ENCODE results near the gene NEK3.

The NEK3 gene

DNA sequence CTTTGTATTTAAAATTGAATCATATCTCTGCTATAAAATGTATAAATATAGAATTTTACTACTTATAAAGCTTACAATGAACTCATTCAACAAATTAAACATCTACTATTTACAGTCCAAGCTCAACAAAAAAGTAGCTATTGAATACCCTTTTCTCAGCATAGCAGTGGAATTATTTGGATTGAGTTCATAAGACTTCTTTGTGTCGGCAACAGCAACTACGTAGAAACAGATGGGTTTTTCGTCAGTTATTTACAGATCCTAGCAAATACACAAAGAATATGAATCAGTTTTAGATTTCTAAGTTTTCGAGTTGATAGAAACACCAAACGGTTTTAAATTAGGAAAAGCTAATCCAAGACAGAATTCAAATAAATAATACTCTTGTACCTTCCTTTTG, 10.4 kb upstream of the NEK3 start:
- DNase-seq, result no peak

DNA sequence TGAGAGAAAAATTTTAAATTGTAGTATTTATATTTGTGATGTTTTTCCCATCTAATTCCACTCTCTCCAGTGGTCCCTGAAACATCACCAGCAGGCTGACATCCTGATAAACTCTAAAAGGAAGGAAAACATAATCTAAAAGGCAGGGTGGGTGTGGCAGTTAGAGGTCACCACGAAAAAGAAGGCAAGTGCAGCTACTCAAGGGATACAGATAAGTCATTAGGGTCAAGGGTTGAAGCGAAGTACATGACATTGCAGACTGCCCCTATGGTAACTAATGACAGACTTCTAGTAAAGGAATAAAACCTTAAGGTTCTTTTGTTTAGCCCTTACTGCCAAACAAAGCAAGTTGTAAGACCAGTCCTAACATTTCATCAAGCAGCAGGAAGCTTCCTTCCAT, 6.0 kb upstream of the NEK3 start:
- no peak for DNase-seq

DNA sequence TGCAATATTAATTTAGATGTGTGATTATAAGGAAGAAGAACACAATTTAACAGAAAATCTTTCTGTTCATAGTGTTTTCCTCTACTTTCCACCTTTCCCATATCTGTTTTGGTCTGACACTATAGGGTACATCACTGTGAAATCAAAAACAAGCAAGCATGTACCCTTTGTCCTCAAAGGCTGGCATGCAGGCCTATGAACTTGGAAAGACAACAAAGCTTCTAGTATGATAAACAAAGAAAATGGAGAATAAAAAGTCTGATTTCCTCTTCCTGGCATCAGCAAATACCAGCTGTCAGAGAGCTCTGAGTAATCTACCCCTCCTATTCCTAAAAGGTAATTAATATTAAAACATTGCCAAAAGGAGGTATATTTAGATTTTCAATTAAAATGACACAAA, 5.6 kb upstream of the NEK3 start:
- DNase-seq, result no peak

DNA sequence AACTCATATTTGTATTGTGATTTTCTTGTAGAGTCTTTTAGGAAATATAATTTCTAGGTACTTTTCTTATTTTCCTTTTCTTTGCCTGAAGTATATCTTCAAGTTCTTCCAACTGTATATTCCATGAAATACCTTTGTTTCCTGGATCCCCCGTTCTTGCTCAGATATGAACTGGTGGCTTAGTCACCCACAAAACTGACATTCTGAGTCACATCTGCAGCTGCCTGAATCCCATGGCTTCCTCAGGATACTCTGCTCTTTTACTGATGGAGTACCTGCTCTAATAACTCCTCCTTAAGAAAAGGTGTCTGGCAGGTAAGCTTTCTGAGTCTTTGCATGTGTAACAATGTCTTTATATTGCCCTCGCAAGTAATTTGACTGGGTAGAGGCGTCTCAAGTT, 4.5 kb upstream of the NEK3 start:
- peak; percentile 2 for DNase-seq

DNA sequence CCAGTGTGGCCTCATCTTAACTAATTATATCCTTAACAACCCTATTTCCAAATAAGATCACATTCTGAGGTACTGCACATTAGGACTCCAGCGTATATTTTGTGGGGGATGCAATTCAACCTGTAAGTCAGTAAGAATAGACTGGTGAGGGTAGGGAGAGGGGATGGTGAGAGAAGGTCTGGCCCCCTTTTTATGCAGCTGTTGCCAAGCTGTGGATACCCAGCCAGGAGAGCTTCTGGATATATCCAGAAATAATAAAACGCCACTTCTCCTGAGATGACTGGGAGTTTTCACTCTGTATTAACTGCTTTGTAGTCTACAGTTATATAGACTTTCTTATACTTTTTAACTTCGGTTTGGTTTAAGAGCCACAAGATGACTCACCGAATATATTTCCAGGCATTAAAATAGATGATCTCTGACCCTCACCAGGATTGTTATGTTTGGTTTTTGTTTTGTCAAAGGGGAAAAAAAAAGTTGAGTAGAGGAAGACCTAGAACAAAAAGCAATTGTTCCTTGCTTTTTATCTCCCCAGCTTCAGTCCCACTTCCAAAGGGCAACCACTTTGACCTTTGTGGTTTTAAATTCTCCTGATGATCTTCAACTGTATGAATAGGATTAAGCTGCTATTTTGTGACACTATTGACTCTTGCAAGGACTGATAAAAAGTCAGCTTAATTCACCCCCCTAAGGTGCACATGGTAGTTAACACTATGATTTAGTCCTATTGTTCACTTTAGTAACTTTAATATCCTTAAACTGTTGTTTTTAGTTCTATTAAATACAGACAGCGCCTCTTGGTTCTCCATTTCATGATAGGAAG, 3.1 kb upstream of the NEK3 start:
- peak; percentile 16 for DNase-seq

DNA sequence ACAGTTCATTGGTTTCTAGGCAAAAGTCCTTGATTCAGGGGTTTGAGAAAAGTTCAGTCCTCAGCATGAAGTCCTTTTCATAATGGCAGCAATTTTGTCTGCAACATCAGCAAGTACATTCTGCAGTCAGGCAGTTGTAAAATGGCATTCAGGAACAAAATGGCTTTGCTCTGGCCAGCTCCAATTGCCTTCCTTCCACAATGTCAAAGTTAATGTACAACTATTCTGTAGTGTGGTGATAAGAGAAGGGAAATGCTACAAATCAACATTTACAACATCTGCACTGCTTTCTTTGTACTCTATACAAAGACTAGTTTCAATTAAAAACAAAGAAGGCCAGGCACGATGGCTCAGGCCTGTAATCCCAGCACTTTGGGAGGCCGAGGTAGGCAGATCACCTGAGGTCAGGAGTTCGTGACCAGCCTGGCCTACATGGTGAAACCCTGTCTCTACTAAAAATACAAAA, 1.8 kb upstream of the NEK3 start:
- no peak for DNase-seq

DNA sequence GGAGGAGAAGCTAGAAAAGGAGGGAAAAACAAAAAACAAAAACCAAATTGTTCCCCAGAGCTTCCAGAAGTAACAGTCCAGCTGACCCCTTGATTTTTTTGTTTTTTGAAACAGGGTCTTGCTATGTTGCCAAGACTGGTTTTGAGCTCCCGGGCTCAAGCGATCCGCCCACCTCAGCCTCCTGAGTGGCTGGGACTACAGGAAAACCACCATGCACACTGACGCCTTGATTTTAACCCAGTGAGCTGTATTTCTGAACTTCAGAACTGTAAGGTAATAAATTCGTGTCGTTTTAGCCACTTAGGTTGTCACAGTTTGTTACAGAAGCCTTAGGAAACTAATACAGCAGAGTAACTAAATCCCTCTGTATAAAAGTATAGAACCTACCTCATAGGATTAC, 1.1 kb upstream of the NEK3 start:
- no peak for DNase-seq

DNA sequence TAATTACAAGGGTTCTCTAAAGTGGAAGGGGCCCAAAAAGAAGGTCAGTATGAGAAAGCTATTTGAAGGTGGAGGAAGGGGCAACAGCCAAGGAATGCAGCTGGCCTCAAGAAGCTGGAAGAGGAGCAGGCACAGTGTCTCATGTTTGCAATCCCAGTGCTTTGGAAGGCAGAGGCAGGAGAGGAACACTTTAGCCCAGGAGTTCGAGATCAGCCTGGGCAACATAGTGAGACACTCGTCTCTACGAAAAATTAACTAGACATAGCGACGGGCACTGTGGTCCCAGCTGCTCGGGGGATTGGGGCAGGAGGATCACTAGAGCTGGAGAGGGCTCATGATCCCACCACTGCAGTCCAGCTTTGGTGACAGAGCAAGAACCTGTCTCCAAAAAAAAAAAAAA, 656 bp upstream of the NEK3 start:
- DNase-seq, result no peak

DNA sequence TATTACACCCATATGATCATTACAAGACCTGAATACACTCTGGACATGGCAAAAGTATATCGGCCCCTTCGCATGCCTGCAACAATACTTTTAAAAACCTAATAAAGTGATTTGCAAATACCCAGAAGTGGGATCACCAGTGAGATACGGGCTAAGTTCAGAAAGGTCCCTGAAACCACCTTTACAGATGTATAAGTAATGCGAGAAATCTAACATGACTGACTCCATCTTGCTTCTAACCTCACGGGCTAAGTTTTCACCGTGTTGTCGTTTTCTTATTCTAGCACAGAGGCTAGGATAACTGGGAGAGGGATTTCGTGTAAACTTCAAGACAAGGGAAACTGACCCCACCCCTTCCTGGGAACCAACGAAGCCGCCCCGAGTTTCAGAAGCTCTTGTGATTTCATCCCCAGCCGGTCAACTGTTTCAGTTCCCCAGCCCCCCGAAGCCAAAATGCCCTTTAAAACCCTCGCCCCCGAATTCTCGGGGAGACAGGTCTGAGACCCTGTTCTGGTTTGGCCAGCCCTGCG, 703 bp downstream of the NEK3 start:
- peak; percentile 52 for DNase-seq

DNA sequence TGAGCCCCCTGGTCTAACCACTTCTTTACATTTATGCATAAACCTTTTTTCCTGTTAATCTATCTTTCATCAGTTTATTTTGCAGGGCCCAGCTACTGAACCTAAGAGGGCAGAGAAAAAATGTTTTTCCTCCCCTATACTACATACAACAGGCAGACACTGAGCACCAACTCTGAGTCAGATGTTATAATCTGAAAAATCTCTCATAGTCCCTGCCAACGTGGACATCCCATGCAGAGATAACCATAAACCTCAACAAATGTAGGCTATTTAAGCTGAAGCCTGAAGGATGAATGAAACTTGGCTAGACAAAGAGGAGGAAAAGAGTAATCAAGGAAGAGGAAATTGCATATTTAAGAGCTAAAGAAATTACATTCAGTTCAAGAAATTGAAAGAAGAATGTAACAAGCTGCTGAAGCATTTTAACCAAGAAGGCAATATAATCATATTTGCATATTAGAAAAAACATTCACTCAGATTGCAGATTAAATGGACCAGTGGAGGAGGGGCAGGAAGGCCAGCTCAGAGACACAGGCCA, 2.6 kb downstream of the NEK3 start:
- DNase-seq, result peak; percentile 21

DNA sequence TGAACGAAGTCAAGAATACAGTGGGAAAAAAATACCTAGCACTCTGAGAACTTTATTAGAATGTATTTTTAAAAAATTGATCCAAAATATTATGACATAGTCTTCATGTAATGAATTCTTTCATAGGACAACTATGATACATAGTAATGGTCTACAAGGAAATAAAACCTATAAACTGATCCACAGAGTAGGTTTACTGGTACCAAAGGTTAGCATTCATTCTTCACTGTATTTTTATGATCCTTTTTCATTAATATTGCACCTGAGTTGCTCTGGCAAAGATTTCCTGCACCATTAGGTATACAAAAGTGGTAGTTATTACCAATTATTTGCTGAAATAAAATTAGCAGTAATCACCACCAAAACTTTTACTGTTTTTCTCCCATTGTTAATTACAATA, 4.2 kb downstream of the NEK3 start:
- no peak for DNase-seq

DNA sequence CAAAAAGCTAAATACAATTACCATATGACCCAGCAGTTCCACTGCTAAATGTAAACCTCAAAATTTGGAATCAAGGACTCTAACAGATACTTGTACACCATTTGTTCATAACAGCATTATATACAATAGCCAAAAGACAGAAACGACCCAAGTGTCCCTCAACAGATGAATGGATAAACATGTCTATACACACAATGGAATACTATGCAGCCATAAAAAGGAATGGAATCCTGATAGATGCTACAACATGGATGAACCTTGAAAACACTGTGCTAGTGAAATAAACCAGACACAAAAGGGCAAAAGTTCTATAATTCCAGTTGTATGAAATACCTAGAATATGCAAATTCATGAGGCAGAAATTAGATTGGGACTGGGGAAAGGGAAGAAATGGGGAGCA, 12.2 kb downstream of the NEK3 start:
- DNase-seq, result no peak

DNA sequence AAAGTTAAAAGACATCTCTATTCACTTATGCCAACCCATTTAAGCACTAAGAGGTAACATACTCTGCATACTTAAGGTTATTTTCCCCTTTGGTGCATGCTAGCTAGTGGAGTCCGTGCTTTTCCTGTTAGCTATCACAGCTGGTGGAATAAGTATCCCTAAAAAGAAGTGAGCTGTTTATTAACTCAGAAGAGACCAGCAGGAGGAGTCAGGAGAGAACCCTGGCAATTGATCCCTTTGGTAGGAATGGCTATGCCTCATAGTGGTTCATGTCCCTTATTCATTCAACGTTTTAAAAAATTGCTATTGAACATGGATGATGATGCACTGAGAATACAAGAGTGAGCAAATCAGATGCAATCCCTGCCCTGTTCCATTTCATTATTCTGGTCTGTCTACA, 18.1 kb downstream of the NEK3 start:
- DNase-seq, result no peak

DNA sequence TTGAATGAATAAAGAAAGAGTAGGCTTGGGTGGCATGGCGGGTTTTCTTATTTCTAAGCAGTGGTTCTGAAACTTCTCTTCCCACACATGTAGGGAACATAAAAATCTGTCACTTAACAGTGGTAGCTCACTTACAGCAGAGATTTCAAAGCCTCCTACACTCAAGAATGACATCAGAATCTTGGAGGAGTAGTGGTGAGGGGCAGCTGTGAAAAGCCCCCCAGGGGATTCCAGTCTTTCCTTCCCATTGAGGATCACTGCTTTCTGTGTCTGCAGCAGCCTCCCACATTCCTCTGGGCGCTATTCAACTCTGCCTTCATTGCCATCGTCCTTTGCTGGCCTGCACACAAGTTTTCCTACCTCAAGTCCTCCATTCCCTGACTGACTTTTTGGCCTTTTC, 21.9 kb downstream of the NEK3 start:
- DNase-seq, result no peak

DNA sequence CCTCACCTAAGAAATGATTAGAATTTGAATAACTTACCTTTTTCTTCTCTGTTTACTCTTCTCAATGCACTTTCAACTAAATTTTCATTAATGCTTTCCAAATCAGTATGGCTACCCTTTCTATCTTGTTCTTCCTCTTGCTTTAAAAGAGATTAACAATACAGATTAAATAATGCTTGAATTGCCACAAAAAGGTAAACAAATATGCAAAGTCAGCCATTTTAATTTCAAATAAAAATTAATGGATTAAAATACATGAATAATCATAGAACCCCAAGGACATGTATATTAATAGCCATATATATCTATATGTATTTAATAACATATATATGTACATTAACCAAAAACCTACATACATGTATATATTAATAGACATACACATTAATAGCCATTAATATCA, 22.6 kb downstream of the NEK3 start:
- no peak for DNase-seq

DNA sequence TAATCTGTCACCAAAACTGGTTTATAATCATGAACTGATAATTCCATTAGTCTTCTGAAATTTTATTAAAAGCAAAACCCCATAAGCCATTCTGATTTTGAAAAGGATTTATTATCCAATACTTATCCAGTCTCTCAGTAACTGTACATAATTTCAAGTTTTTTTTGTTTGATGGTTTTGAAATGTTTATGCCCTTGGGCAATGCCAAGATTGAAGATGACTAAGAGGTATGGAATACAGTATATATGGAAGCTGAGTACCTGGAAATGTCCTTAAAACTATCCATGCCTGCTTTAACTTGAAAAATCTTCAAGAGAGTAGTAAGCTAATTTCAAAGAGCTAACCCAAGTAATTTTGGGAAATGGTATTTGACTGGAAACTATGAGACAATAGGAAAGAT, 28.8 kb downstream of the NEK3 start:
- no peak for DNase-seq

DNA sequence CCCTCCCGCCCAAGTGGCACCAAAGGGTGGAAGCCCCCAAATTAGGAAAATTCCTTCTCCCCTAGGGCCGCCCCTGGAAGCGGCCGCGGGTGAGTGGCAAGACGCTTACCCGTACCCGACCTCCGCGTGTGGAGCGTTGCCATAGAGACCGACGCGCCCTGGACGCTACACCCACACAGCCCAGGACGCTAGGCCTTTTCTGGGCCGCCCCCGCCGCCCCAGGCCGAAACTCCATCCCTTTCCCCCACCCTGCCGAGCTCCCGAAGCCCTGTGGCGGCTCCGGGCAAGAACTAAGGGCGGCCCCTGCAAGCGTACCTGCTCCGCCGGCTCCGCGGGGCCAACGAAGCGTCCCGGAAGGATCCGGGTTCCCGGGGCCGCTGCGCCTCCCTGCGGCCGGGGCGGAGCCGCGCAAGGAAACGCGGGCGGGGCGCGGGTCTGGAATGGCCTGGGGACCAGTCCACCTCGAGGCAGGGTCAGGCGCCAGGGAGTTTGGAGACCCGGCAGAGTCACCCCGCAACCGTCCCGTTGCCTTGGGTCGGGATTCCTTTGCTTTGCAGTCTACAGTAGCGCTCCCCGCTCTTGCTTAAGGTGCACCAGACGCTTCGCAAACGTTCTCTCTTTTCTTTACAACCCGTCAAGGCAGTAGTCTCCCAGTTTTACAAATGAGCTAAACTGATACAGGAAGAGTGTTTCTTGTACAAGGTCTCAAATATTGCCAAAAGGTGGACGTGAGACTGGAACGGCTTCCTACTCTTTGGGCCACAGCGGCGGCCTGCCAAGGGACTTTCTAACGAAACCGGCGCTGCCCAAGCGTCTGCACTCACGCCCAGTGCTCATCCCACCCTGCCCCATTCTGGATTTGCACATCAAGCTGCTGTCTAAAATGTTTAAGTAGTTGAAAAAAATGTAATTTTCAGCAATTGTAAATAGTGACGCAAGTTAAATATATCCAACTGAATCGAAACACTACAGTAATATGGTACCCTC, 30.4 kb downstream of the NEK3 start, which contains the start of gene NEK5:
TSS of gene NEK5 (minus strand) at position 360 of the 987 bp plus-strand sequence. CDS start 1,591 bp downstream, outside the sequence.
- peak; percentile 27 for DNase-seq

DNA sequence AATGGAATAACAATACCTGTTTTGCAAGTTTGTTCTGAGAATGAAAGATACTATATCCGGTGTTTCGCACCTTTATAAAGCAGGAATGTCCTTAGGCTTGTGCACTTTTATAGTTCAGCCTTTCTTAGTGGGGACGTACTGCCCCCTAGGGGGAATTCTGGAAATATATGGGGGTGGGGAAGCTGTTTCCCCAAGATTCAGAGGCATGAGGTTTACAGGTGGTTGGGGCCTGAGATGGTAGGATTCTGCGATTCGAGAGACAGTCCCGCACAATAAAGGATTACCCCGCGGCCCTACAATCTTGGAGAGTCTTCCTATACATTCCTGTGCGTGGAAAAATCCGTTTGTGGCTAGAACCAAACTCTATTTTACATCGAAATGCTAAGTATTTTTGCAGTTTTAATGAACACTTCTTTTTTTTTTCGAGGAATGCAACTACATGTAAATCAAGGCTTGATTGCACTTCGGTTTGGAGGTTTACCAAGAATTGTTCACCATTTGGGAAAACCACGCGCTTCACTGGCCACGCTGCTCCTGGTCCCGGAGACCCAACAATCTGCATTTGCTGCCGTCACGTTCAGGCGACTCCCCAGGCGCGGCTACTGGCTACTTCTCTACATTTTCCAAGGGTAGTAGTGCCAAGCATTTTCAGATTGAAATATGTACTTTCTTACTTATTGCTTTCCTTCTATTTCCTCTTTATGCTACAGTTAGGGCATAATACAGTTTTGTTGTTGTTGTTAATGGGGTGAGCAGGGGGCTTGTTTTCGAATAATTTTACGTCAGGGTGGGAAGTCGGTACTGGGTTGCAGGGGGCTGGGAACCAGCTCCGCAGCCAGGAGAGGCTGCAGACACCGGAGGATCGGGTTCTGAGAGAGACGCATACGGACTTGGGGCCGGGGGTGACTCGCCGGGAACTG, 31.4 kb downstream of the NEK3 start:
- peak; percentile 48 for DNase-seq

DNA sequence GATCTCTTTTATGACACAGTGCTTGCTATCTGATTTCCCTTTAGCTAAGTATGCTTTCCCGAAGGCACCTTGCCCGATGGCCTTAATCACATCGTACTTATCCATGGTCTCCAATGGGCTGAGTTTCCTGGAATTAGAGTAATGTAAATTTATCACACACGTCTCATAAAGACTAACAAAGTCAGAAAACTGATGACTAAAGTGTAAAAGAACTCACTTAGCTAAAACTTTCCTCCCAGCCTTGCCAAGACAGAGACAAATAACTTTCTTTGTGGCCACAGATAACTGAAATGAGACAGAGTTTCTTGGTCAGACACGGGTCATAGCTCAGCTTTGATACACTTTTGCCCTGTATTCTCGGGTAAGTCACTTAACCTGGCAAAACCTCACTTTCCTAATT, 32.0 kb downstream of the NEK3 start:
- peak; percentile 2 for DNase-seq

DNA sequence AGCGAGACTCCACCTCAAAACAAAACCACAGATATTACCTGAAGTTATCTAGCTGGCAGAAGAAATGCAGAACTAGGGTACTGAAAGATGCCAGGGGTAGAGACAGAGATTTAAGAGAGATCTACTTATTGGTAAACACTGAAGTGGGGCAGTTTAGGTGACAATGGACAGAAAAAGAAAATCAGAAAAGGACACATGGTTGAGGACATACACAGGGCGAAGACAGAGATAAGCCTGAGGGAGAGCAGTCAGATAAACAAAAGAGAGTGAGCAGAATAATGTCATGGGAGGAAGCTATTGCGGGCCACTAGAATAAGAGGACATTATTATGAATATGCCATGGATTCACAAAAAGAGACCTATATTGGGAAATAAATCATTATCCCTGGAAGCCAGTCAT, 33.9 kb downstream of the NEK3 start:
- no peak for DNase-seq

DNA sequence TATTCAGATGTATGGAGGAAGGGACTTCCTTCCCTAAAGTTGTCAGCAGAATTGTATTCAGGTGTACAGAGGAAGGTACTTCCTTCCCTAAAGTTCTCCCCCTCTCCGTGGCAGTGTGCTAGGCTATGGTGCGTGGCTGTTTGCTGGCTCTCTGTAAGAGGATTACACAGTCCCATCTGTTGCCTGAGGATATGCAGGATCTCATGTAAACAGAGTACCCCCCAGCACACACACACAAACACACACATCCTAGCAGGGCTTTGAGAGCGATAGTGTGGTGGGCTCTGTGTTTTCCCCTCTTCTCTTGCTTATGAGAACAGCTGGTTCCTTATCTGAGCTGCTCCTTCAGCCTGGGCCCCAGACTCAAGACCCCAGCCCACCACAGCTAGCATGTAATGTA, 40.8 kb downstream of the NEK3 start:
- no peak for DNase-seq

DNA sequence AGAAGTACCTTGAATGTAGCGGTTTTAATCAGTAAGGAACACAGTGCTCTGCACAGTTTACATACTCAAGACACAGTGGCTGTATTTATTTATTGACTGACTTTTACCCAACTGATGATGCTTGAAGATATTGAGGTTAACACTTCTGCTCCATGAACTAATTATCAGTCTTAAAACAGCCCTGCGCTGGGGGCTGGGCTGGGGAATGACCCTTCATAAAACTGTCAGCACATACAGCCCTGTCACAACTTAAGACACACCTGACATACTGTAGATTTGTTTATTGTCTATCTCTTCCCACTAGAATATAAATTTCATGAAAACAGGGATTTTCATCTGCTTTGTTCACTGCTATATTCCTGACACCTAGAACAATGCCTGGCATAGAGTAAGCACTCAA, 41.3 kb downstream of the NEK3 start:
- DNase-seq, result no peak

Measured in fibroblast of skin of abdomen (primary cell).